Measurements from ENCODE around the gene IL18BP.

The IL18BP gene

DNA sequence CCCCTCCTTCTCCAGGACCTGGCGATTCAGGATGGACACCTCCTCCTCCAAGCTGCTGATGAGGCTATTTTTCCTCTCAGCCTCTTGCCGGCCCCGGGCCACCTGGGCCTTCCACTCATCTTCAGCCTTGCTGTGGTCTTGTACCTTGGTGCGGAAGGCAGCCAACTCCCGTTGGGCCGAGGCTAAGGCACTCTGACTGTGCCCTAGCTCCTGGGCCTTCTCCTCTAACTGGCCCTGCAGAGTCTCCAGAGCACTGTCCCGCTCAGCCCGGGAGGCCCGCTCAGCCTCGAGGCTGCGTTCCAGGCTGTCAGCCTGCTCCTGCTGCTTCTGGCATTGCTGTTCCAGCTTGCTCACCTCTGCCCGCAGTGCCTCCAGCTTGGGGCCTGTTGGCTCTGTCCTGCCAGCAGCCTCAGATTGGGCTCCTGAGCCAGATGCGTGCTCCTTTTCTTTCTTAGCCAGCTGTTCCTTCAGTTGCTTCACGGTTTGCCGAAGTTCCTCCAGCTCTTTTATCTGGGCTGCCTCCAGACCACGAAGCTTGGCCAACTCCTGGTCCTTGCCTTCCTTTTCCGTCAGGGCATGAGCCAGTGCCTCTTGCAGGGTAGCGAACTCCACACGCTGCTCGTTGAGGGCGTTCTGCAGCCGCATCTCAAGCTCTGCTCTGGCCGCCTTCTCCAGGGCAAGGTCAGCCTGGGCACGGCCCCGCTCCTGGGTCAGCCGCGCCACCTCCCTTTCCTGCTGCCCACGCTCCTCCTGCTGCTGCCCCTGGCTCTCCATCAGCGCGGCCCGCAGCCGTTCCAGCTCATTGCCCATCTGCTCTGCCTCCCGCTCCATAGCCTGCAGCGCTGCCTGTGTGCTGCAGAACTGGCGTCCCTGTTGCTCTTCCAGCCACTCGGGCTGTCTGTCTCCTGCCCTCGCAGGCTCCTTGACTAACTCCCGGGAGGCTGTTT is 15.3 kb downstream of the IL18BP start:
- no peak for DNase-seq

DNA sequence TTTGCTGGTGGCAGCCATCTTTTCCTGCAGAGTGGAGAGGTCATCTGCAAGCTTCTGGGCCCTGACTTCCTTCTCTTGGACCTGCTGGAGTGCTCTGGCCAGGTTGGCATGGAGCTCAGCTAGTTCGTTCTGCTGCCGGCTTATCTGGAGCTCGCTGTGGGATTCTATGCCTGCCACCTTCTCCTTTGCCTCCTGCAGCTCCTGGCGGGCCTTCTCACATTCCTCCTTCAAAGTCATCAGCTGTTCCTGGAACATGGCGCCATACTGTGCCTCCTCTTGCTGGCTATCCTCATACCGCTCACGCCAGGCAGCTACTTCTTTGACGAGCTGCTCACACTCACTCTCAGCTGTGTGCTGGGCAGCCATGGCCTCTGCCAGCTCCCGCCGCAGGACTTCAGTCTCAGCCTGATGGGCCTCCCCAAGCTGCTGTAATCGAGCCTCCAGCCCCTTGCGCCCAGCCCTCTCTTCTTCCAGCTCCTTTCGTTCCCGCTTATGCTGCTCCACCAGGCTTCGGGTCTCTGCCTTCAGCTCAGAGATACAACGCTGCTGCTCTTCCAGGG is 16.1 kb downstream of the IL18BP start:
- DNase-seq = no peak

DNA sequence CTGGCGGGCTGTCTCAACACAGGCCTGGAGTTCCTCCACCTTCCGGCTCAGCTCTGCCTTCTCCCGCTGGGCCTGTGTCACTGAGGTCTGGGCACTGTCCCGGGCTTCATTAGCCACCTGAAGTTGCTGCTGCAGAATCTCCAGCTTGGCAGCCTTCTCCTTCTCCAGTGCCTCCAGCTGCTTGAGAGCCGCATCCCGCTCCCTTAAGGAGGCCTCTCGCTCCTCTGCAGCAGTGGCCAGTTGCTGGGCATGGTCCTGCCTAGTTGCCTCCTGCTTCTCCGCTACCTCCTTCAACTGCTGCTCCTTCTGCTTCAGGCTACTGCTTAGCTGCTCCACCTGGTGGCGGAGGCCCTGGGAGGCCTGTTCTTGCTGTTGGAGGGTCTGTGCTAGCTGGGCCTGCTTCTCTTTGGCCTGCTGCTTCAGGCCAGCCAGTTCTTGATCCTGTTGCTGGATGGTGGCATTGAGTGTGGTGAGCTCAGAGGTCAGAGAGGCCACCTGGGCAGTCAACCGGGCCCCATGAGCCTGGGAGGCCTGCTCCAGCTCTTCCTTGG is 16.9 kb downstream of the IL18BP start:
- DNase-seq = no peak

DNA sequence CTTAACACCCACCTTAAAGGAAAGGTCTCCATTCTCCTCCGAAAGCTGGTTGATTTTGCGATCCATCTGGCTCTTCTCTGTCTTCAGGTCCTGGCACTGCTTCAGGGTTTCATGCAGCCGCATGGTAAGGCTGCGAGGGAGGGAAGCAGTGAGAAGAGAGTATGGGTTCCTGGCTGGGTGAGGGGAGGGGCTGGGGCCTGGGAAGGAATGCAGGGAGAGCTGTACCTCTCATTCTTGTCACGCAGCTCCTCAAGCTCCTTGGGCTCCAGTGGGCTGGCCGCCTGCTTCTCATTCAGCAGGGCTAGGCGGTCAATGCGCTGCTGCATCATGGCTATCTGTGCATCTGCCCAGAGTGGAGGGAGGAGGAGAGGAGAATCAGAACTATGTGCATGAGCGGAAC is 19.5 kb downstream of the IL18BP start:
- DNase-seq = no peak

DNA sequence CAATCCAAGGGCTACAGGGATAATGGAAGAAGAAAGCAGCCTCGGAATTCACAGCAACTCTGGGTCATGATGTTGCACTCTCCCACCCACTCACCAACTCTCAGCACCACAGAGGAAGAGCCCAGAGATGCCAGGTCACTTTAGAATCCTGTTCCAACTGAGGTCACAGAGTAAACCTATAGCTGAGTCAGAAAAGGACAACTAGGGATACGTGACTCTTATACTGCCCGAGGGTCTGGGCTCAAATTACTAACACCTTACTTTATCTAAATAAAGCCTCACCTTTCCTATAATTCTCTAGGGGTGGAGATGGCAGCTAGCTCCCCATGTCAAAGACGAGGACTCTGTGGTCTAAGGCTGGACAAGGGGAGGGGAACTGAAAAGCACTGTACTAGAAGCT is 24.6 kb downstream of the IL18BP start:
- no peak for DNase-seq

DNA sequence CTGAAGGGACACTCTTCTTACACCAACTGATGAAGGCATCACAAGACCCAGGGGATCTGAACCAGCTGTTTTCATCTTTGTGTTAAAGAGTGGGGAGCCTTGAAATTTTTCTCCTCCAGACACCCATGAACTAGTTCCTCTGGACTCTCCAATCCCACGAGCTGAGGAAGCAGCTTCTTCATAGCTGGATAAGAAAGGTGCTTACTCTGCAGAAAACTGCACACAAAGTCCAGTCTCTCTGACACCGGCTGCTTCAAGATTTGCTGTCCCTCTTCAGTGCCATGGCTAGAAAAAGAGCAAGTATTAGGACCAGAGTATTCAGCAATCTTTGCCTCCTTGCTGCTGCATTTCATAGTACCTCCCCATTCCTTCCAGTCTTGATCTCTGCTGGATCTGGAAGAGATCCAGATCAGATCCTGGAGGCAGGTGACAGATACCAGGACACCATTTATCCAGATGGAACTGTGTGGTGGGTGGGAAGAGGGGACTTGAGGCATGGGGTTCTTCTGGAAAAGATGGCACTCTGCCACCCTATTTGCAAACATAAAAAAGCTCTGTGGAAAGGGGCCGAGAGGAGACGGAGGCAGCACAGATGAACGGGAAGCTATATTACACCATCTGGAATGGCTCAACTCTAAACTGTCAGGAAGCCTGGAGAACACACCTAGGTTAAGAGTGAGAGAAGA is 25.5 kb downstream of the IL18BP start:
- DNase-seq = no peak

DNA sequence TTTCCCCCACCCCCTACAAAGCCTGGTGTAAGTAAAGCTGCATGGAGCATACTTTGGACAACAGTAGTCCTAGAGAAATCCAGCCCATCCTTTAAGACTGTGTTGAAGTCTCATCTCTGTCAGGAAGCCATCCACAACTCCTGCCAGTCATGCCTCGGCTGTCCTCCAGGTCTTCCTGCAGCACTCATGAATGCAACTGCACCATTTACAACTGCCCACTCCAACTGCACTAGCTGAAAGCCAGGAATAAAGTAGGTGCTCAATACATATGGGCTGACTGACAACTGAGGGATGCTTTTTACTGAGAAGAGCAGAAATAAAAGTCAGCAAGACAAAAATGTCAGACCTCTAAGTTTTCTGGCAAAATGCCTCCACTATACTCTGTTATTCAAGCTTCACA is 27.4 kb downstream of the IL18BP start:
- DNase-seq = no peak

DNA sequence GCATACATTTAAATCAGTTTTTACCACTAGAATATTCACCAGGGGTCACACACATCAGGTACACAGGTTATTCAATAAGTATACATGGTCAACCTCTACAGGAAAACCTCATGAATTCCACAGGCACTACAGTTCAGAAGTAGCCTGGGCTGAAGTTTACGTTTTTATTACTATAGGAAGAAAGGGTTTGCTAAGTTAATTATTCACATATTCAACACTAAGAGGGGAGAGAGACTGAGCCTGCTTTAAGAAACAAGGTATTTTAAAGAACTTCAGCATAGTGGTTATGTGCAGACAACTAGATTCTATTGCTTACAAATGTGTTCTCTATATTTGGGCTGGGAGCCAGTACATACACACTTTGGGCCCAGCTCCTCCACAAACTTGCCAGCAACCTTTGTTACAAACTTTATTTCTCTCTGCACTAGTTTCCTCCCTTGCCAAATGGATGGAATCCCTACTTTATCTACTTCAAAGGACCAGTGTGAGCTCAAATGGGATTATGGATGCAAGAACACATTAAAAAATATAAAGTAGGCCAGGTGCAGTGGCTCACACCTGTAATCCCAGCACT is 31.9 kb downstream of the IL18BP start:
- no peak for DNase-seq

DNA sequence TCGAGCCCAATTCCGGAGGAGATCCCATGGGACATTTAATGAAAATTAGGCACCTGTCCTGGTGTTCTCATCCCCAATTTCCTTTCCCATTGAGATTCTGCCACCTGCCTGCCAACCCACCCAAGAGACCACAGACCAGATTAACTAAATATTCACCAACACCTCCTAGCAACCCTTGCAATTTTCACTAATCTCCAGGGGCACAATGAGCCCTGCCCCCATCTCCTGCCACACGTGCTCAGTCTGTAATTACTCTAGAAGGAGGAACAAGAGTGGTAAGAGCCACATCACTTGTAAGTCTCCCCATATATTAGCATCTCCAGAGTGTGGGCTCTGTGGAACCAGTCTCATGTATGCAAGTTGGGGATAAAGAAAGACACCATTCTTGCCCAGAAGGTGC is 38.0 kb downstream of the IL18BP start:
- no peak for DNase-seq

DNA sequence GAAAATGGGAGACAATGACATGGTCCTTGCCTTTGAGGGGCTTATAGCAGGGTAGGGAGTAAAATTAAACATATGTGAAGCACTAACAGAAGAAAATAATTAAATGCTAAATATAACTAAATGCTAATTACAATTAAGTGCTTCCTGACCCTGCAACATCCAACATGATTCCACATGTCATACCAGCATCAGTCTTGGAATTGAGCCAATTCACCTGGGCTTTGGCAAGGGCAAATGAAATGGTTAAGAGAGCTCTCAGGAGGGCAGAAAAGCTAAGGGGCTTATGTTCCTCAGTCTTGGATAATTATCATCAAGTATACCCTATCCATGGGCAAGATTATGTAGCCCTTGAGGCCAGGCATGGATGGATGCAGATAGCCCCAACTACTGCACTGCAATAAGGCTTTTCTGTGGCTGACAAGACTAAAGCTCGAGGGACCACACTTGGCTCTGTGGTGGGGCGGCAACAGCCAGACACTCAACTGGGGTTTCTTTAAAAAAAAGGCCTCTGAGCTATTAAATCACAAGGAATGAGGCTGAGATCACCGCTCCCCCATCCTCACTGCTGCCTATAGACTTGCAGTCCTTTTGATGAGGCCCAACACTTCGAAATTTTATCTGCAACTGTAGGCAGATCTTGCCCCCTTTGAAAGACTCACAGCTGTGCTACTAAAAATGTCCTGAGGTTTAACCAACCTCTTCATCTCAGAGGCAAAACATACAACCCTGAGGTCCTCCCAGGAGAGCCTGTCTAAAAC is 39.0 kb downstream of the IL18BP start:
- no peak for DNase-seq

DNA sequence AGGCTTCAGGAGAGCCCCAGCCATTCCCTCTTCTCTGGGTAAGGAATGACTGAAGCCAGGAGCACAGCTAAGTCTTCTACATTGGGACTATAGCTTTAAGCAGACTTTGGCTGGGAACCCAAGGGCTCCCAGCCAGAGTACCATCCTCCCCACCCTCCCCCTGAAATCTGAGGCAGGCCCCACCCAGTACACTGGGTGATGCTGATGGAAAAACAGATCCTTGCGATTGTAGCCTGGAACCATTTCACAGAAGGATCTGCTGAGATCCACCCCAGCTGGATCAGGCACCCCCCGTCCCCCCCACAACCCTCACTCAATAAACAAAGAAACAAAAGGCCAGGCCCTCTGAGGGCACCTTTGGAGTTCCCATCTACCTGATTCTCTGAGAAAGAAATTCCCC is 39.8 kb downstream of the IL18BP start:
- DNase-seq = no peak

DNA sequence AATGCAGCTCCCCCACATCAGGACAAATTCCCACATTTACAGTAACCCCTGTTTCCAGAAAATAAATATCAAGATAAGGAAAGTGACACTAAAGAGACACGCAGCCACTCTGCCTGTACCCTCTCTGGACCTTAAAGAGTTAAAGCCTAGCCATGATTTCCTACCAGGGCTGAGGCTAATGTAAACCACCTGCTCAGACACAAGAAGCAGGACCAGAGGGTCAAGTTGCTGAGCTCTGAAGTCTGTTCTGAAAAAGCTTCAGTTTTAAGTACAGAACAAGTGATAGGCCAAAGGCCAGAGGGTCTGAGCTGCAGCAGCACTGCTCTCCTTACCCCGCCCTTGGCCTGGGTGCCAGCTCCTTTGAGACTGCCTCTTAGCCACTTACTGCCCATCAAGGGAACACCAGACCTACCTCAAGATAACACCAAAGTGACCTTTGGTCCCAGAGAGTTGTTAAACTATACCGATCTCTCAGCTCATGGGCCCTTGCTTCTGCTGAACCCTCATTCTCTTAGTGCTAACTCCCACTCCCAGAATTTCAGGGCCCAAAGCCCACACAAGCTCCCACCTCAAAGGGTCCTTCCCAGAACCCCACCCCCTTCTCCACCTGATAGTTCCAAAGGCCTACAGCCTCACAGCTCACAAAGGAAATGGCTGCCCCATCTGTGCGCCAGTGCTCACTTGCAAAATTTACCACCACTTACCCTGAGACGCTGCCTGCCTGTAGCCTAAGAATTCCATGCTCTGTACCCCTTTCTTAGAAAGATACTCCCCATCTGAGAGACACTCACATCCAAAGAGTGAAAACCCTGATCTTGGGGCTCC is 40.5 kb downstream of the IL18BP start:
- DNase-seq = no peak

DNA sequence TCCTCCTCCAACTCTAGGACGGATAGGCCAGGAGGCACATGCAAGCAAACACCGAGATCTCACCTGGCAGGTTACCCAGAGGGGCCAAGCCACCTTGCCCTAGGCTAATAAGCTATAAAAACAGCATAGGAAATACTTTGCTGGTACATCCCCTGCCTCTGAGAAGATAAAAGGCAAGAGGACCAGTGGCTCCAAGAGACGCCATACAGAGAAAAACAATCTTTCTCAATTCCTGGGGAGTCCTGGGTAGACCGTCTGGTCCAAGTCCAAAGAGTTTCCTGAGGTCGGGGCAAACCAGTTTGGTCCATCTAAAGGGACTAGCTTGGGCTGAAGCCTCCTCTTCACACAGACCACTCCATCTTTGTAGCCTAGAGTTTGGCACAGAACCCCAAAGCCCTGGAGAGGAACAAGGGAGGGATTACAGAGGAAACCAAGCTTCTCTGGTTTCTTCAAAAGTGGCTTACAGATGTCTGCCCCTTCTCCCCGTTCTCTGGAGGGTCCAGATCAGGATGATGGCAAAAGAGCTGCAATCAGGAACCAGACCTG is 41.2 kb downstream of the IL18BP start:
- DNase-seq = no peak

DNA sequence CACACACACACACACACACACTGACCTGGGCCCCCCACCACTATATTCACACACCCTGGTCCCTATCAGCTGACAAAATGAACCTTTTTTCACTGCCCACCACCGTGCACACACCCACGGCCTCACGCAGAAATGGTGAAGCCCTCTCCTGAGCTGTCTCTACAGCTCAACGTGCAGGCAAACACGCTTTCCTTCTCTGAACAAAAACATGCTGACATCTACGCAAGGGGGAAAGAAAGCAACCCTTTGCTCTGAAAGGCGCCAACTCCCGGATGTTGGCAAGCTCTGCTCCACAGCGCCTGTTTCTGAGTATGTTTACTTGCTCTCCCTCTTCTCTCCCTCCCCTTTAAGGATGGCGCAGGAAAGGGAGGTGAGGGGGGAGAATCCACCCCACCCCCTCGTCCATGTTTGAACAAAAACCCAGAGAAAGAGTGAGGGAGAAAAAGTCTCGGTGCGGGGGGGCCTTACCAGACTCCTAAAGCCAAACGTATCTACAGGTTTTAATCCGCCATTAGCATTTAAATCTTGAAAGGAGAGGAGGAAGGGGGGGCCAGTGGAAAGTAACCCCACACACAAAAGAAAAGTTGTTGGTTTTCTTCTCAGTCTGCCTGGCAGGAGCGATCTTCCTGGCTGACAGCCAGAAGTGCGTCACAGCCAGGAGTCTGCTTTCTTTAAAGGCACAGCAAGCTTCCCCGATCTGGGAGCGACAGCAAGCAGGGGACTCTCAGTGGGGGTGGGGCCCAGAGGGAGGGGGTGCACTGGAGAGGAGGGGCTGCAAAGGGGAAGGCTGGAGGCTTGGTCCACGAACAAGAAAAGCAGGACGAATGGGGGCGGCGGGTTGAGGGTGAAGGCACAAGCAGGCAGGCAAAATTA is 42.0 kb downstream of the IL18BP start:
- DNase-seq = peak; percentile 78

DNA sequence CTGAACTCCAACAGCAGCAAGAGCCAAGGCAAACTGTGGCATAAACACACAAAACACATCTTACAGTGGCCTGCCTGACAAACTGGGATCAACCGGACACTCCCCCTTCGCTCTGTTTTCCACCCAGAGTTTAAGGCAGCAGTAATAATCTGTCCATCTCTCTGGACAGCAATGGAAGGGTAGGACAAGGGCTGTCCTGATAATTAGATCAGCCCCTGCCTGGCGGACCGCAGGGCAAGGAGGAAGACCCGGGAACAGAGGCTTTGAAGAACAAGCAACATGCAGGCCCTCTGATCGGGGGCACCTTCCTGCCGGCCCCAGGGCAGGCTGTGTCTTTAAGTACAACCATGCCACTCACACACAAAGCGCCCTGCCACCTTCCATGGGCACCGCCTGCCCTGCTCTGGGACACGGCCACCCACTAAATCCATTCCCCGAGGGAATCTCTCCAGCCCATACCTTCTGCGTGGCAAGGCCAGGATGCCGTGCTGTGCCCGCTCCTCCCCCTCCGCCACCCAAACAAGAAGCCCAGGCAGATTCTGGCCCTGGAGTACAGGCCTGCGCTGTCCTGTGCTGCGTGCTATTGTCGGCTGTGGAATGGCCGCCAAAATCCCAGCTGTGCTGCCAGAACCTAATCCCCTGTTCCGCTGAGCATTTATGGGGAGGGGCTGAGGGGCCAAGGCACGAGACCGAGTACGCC is 42.8 kb downstream of the IL18BP start:
- DNase-seq = peak; percentile 32

DNA sequence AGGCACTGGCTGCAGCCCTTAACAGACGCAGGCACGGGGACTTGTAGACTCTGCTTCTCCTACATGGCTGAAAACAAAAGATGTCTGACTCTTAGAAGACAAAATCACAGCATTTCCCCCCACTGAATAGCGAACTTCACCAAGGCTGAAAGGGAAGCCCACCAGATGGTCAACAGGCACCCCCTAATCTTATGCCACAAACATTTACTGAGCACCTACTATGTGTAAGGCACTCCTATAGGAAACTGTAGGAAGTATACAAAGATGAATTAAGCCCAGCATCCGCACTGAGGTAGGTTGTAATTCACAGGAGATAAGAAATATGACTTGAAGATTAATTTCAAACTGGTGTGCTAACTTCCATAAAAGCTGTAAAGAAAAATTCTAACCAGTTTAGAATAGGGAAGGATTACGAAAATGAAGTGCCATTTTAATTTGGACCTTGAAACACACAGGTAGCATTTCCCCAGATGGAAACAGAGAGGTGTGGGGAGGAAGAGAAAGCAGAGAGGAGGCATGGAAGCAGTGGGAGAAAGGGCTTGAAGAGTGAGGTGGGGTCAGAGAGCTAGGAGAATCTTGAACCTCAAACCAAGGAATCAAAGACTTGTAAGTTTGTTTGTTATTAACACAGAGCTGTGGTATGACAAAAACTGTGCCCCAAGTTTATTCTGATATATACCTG is 43.5 kb downstream of the IL18BP start:
- no peak for DNase-seq

DNA sequence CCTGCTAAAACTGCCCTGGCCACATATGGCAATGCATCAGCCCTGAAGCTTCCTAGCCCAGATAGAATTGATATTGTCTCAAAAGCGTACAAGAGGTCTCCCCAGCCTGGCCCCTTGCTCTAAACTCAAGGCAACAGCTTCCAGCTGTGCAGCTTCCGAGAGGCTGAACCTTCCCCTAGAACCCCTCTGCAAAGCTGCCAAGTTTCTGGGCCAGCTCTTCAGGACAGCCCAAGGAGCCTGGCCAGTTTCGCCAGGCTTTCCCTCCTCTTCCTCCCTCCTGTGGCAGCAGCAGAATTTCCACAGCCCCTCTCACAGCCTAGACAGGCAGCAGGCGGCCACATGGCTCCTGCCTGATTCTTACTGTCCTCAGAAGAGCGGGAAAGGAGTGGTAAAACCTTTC is 47.1 kb downstream of the IL18BP start:
- no peak for DNase-seq

DNA sequence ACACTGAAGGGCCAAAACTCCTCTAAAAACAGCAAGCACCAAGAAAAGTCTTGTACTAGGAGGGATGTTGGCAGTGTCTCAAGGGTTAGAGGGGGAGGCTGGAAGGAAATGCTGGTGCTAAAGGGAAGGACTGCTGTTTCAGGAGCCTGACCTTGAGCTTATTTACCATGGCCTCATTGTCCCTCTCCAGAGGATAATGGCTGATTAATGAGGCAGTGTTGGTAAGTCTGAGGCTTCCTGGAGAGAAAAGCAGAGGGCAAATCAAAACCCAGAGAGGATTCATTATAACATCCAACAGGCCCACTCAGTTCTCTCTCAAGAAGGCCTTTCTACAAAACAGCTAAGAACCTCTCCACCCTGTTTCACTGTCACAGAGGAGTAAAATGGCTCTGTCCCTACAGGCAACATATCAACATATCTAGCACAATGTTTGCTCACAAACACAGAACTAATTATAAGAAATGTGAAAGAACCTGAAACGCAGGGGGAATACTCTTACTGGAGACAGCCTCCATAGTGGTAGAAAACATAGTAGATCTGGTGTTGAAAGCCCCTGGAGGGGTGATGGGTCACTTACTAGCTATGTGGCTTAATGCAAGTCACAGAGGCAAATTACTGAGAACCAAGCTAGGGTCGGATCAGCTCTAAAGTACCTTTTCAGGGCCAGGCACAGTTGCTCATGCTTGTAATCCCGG is 50.2 kb downstream of the IL18BP start:
- DNase-seq = no peak

Measured in CD4-positive, alpha-beta T cell treated with Interferon gamma for 1 hour (primary cell).